Activated naive CD4-positive, alpha-beta T cell treated with anti-CD3 and anti-CD28 coated beads, Interleukin-2, amount 50 U/mL, for 16 hours (primary cell): Measurements from ENCODE around the gene KRTAP12-1.
"Not testable (repeated sequence)": the region's sequence is repeated elsewhere in the genome, so short reads cannot be mapped to it uniquely, and the experiment has no call there.

ENCODE experiments used
- DNase-seq: peaks from one replicate; pipeline ENCODE4 v3.0.0-alpha.2; 2020

KRTAP12-1 gene

GRCh38 chr21:44638506-44639330 is 43.2 kb downstream of the KRTAP12-1 start:
- not testable (repeated sequence) for DNase-seq

- not testable (repeated sequence) for DNase-seq
These were observed 44.1 kb downstream of the KRTAP12-1 start for GRCh38 chr21:44637851-44638348.

GRCh38 chr21:44637018-44637850 is 44.7 kb downstream of the KRTAP12-1 start, which contains the start of gene KRTAP10-10:
Gene KRTAP10-10 (plus strand): TSS chr21:44637356. CDS start chr21:44637418, 62 bp downstream.
- no peak for DNase-seq

- no peak for DNase-seq
These were observed 45.5 kb downstream of the KRTAP12-1 start for GRCh38 chr21:44636209-44637017.

GRCh38 chr21:44632067-44632466 is 49.9 kb downstream of the KRTAP12-1 start:
- DNase-seq = no peak
